HepG2 (cell line): Measurements from ENCODE around the gene TSPAN31. TPM values are rescaled to one million over a fixed set of nuclear protein-coding genes. Genes with fewer than 3 reads are reported as not detected.

Experiments used
- ADNP ChIP-seq: sonication (generic); formaldehyde crosslinking; IDR thresholded peaks from 2 replicates; pipeline ENCODE4 v1.4.0; 2020; ENCODE audit warnings: missing genetic modification reagents
- AFF4 ChIP-seq: sonication (generic); formaldehyde crosslinking; IDR thresholded peaks from 2 replicates; pipeline ENCODE4 v1.4.0; 2020; ENCODE audit warnings: missing genetic modification reagents
- DZIP1 ChIP-seq: sonication (generic); formaldehyde crosslinking; IDR thresholded peaks from 2 replicates; pipeline ENCODE4 v1.5.0; 2020; ENCODE audit warnings: mild to moderate bottlenecking, missing genetic modification reagents
- KDM5B ChIP-seq: sonication (generic); formaldehyde crosslinking; IDR thresholded peaks from 2 replicates; pipeline ENCODE4 v1.4.0; 2020; ENCODE audit warnings: missing genetic modification reagents, mild to moderate bottlenecking, borderline replicate concordance
- KIAA2018 ChIP-seq: sonication (generic); formaldehyde crosslinking; IDR thresholded peaks from 2 replicates; pipeline ENCODE4 v1.5.0; 2020; ENCODE audit warnings: mild to moderate bottlenecking, missing genetic modification reagents, borderline replicate concordance
- LCORL ChIP-seq, 2 experiments: fragments of 450-650 bp in 1 of 2; sonication (generic) in 1 of 2; formaldehyde crosslinking in 1 of 2; IDR thresholded peaks; 2 replicates each; pipeline versions ENCODE4 v1.5.0 to v1.6.1; 2017 to 2020; ENCODE audit warnings: antibody characterized with exemption in 1 of 2, missing genetic modification reagents in 1 of 2
- PCBP2 ChIP-seq: fragments of 200-400 bp; formaldehyde crosslinking; optimal IDR thresholded peaks from 2 replicates; pipeline ENCODE3; 2018; ENCODE audit warnings: low read length, low read depth; ENCODE audit not compliant: poor library complexity, severe bottlenecking
- PHB2 ChIP-seq: fragments of 450-650 bp; IDR thresholded peaks from 2 replicates; pipeline ENCODE4 v1.6.1; 2018; ENCODE audit not compliant: partially characterized antibody
- SP1 ChIP-seq, 2 experiments: fragments of 450-650 bp in 1 of 2; sonication (generic) in 1 of 2; formaldehyde crosslinking in 1 of 2; IDR thresholded peaks; 2 replicates each; pipeline versions ENCODE4 v1.4.0 to v1.6.1; 2016 to 2020; ENCODE audit warnings: missing genetic modification reagents in 1 of 2
- ZBTB8A ChIP-seq: sonication (generic); formaldehyde crosslinking; IDR thresholded peaks from 2 replicates; pipeline ENCODE4 v1.4.0; 2020; ENCODE audit warnings: mild to moderate bottlenecking, low read depth, missing genetic modification reagents, borderline replicate concordance
- ZNF282 ChIP-seq: fragments of 450-650 bp; IDR thresholded peaks from 2 replicates; pipeline ENCODE4 v1.6.1; 2018; ENCODE audit not compliant: partially characterized antibody
- ZNF430 ChIP-seq: sonication (generic); formaldehyde crosslinking; IDR thresholded peaks from 2 replicates; pipeline ENCODE4 v1.9.0; 2021; ENCODE audit warnings: mild to moderate bottlenecking, missing genetic modification reagents
- ZNF44 ChIP-seq: sonication (generic); formaldehyde crosslinking; IDR thresholded peaks from 2 replicates; pipeline ENCODE4 v1.5.1; 2020; ENCODE audit warnings: mild to moderate bottlenecking, missing genetic modification reagents
- ZNF510 ChIP-seq: sonication (generic); formaldehyde crosslinking; IDR thresholded peaks from 2 replicates; pipeline ENCODE4 v1.4.0; 2020; ENCODE audit warnings: low read depth, mild to moderate bottlenecking, missing genetic modification reagents
- polyA plus RNA-seq, 8 experiments: library from polyadenylated mRNA; depleted of rRNA in 3 of 8; stranded (reverse) in 7 of 8; unstranded in 1 of 8; fragments of >200 nt; fragmentation: Illumina TruSeq in 4 of 8; extraction: Trizol in 4 of 8; gene quantifications; 2 replicates each; pipeline versions ENCODE4 v1.2.1 to v1.2.3, GENCODE V29; 2011 to 2016; ENCODE audit warnings: low read depth in 4 of 8, missing spikeins in 1 of 8, mixed read lengths in 1 of 8; ENCODE audit not compliant: insufficient read depth in 1 of 8
- total RNA-seq, 5 experiments: library from RNA; depleted of rRNA; stranded (reverse); fragments of >200 nt; fragmentation: Illumina TruSeq; extraction: Trizol; gene quantifications; 2 replicates each; pipeline ENCODE4 v1.2.3, GENCODE V29; 2016; ENCODE audit warnings: low read depth in 1 of 5

TSPAN31 gene
- total and polyA plus RNA-seq, 2 of the 13 experiments (the other 11 are each of a cell fraction or from before 2014, with no cell fraction given), result 10.4 to 24.6 TPM

- TF ChIP-seq ZNF510 (CRISPR knock-in tag), result no peak
- peak; percentile 88; the same call in 1 of the 2 replicates for TF ChIP-seq DZIP1
- TF ChIP-seq PHB2, result no peak
- no peak for TF ChIP-seq ZNF282
- TF ChIP-seq PCBP2, result no peak
- no peak for TF ChIP-seq ZBTB8A (CRISPR knock-in tag)
- TF ChIP-seq KIAA2018 (CRISPR knock-in tag), result no peak
- no peak for TF ChIP-seq ADNP (CRISPR knock-in tag)
- no peak for TF ChIP-seq AFF4 (CRISPR knock-in tag)
- peak; percentile 40; the same call in 1 of the 2 replicates for TF ChIP-seq KDM5B
- no peak for TF ChIP-seq ZNF44 (CRISPR knock-in tag)
- TF ChIP-seq ZNF430 (CRISPR knock-in tag), result no peak
- TF ChIP-seq LCORL (IDR thresholded peaks at IDR 0.05), result no peak
- peak; percentile 71 for TF ChIP-seq LCORL (CRISPR knock-in tag; IDR thresholded peaks at IDR 0.05)
- no peak for TF ChIP-seq SP1 (IDR thresholded peaks at IDR 0.05)
- TF ChIP-seq SP1 (CRISPR knock-in tag; IDR thresholded peaks at IDR 0.05), result no peak
Observed at GRCh38 chr12:57765003-57765697, 20.3 kb downstream of the TSPAN31 start (continued).
